Tibial nerve (tissue), 4 donors: Measurements from ENCODE around the gene CUX1. TPM values are rescaled to one million over a fixed set of nuclear protein-coding genes. Genes with fewer than 3 reads are reported as not detected.

Experiments used
- DNase-seq, 2 donors: peaks; one replicate each; pipeline ENCODE4 v3.0.0-alpha.2; 2019; ENCODE audit warnings: low spot score in 2 of 2
- H3K27ac ChIP-seq, 4 donors: fragments of 200-600 bp; sonication (generic) in 3 of 4; one replicate each; pipeline ENCODE4 v1.5.1; 2017 to 2019; ENCODE audit warnings: mild to moderate bottlenecking in 1 of 4
- H3K27me3 ChIP-seq, 2 donors: fragments of 200-600 bp; sonication (generic) in 1 of 2; one replicate each; pipeline versions ENCODE4 v1.5.1 to v1.6.0; 2017 to 2019
- H3K36me3 ChIP-seq, 3 donors: fragments of 200-600 bp; sonication (generic); one replicate each; pipeline ENCODE4 v1.5.1; 2018 to 2019
- H3K4me1 ChIP-seq, 4 donors: fragments of 200-600 bp; sonication (generic) in 3 of 4; one replicate each; pipeline ENCODE4 v1.5.1; 2017 to 2019
- H3K4me3 ChIP-seq, 4 donors: fragments of 200-600 bp; sonication (generic) in 3 of 4; one replicate each; pipeline ENCODE4 v1.5.1; 2017 to 2019; ENCODE audit warnings: mild to moderate bottlenecking in 1 of 4, moderate library complexity in 1 of 4
- H3K9me3 ChIP-seq, 4 donors: fragments of 200-600 bp; sonication (generic) in 3 of 4; one replicate each; pipeline ENCODE4 v1.5.1; 2017 to 2019
- CTCF ChIP-seq, 5 experiments: fragments of 200-600 bp in 3 of 5; fragments of 450-650 bp in 2 of 5; sonication (generic) in 3 of 5; IDR thresholded peaks; one replicate each; pipeline ENCODE4 v1.5.1; 2016 to 2019; ENCODE audit warnings: antibody characterized with exemption in 5 of 5, mild to moderate bottlenecking in 3 of 5, moderate library complexity in 2 of 5
- EP300 ChIP-seq, 2 donors: sonication (generic); formaldehyde crosslinking; IDR thresholded peaks; one replicate each; pipeline ENCODE4 v1.6.1; 2017; ENCODE audit warnings: antibody characterized with exemption in 2 of 2, mild to moderate bottlenecking in 1 of 2
- POLR2A ChIP-seq, 2 donors: fragments of 450-650 bp; IDR thresholded peaks; one replicate each; pipeline ENCODE4 v1.6.1; 2017; ENCODE audit warnings: antibody characterized with exemption in 2 of 2, mild to moderate bottlenecking in 2 of 2, moderate library complexity in 2 of 2
- WGBS, 2 donors: methylation state at CpG; one replicate each; pipeline ENCODE4 v1.1.5; 2018; 5-methylcytosine and 5-hydroxymethylcytosine counted together
- total RNA-seq, 4 donors: library from RNA; depleted of rRNA; stranded (reverse); fragments of >200 nt; gene quantifications; one replicate each; pipeline ENCODE4 v1.1.0, GENCODE V29; 2016

The CUX1 gene, protein sequence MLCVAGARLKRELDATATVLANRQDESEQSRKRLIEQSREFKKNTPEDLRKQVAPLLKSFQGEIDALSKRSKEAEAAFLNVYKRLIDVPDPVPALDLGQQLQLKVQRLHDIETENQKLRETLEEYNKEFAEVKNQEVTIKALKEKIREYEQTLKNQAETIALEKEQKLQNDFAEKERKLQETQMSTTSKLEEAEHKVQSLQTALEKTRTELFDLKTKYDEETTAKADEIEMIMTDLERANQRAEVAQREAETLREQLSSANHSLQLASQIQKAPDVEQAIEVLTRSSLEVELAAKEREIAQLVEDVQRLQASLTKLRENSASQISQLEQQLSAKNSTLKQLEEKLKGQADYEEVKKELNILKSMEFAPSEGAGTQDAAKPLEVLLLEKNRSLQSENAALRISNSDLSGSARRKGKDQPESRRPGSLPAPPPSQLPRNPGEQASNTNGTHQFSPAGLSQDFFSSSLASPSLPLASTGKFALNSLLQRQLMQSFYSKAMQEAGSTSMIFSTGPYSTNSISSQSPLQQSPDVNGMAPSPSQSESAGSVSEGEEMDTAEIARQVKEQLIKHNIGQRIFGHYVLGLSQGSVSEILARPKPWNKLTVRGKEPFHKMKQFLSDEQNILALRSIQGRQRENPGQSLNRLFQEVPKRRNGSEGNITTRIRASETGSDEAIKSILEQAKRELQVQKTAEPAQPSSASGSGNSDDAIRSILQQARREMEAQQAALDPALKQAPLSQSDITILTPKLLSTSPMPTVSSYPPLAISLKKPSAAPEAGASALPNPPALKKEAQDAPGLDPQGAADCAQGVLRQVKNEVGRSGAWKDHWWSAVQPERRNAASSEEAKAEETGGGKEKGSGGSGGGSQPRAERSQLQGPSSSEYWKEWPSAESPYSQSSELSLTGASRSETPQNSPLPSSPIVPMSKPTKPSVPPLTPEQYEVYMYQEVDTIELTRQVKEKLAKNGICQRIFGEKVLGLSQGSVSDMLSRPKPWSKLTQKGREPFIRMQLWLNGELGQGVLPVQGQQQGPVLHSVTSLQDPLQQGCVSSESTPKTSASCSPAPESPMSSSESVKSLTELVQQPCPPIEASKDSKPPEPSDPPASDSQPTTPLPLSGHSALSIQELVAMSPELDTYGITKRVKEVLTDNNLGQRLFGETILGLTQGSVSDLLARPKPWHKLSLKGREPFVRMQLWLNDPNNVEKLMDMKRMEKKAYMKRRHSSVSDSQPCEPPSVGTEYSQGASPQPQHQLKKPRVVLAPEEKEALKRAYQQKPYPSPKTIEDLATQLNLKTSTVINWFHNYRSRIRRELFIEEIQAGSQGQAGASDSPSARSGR (N-terminal part only)
- total RNA-seq: 100 to 1,000 TPM in 1 of 4 donors, 10 to 100 TPM in 3; 74.5 to 104 (median 84.3) TPM

- H3K4me1 ChIP-seq: peaks cover 0 to 50% (median 12%) of the 10 kb centered on the region in 4 donors
- WGBS, 2 donors: 24% methylated on average over 21 to 25 of the region's 49 CpGs
- no peaks in the 10 kb centered on the region for H3K36me3 ChIP-seq
- no peaks in the 10 kb centered on the region for H3K9me3 ChIP-seq
- H3K27me3 ChIP-seq: no peaks in the 10 kb centered on the region
- peak within 1 kb of the TSS; percentile 70 to 96 (median 77) for H3K27ac ChIP-seq
- TF ChIP-seq EP300 (IDR thresholded peaks at IDR 0.05) (no peak), CTCF (IDR thresholded peaks at IDR 0.05) (peak in 1 of 5 experiments; percentile 23)
- H3K4me3 ChIP-seq: peak within 1 kb of the TSS; percentile 65 to 97 (median 78)
- no peak for DNase-seq
Measured at GRCh38 chr7:101817471-101818286, at the start of gene CUX1. TSS of gene CUX1 (plus strand) at chr7:101817626. CDS start at chr7:101817640, 14 bp downstream.

DNA sequence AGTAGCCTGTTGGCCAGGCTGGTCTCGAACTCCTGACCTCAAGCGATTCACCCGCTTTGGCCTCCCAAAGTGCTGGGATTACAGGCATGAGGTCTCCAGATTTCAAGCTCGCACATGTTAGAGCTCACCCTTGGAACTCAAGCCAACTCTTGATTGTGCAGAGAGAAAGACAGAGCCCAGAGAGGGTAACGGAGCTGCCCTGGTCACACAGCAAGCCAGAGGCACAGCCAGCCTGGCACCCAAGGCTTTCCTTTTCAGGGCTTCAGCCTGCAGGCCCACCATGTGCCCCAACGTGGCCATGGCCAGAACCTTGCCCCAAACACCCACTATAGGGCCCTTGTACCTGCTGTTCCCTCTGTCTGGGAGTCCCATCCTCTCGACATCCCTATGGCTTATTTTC is 49.1 kb upstream of the CUX1 start:
- WGBS, 2 donors: 93% methylated on average over 7 of the region's 7 CpGs
- H3K36me3 ChIP-seq: no peaks in the 10 kb centered on the region

GRCh38 chr7:101770466-101770865 is 47.0 kb upstream of the CUX1 start:
- Histone ChIP-seq H3K4me3 (no peak overlapping the region), H3K27ac (no peak overlapping the region), H3K4me1 (no peaks in the 10 kb centered on the region), H3K27me3 (peaks cover 0 to 4% of the 10 kb centered on the region in 2 donors), H3K9me3 (no peaks in the 10 kb centered on the region), H3K36me3 (no peaks in the 10 kb centered on the region)
- no peak for TF ChIP-seq POLR2A (IDR thresholded peaks at IDR 0.05)
- TF ChIP-seq CTCF (IDR thresholded peaks at IDR 0.05): no peak
- no peak for TF ChIP-seq EP300 (IDR thresholded peaks at IDR 0.05)
- DNase-seq: no peak
- WGBS, 2 donors: 92 to 100% methylated on average over 4 of the region's 4 CpGs

More for the DNA sequence above, 49.1 kb upstream of the CUX1 start:
- no peaks in the 10 kb centered on the region for H3K4me1 ChIP-seq
- no peaks in the 10 kb centered on the region for H3K9me3 ChIP-seq
- TF ChIP-seq POLR2A (IDR thresholded peaks at IDR 0.05): no peak
- TF ChIP-seq CTCF (IDR thresholded peaks at IDR 0.05): no peak
- no peak for TF ChIP-seq EP300 (IDR thresholded peaks at IDR 0.05)
- DNase-seq: no peak
- no peaks in the 10 kb centered on the region for H3K27me3 ChIP-seq
- no peak overlapping the region for H3K4me3 ChIP-seq
- H3K27ac ChIP-seq: no peak overlapping the region

- whole genome bisulfite sequencing, 2 donors: 44 to 51% methylated on average over 4 of the region's 4 CpGs
- no peak for DNase-seq
- Histone ChIP-seq H3K4me1 (no peaks in the 10 kb centered on the region), H3K36me3 (no peaks in the 10 kb centered on the region), H3K27ac (no peak overlapping the region), H3K4me3 (no peak overlapping the region), H3K27me3 (peaks cover 0 to 4% of the 10 kb centered on the region in 2 donors), H3K9me3 (no peaks in the 10 kb centered on the region)
- no peak for TF ChIP-seq CTCF (IDR thresholded peaks at IDR 0.05)
- TF ChIP-seq POLR2A (IDR thresholded peaks at IDR 0.05): no peak
- no peak for TF ChIP-seq EP300 (IDR thresholded peaks at IDR 0.05)
Measured at GRCh38 chr7:101772508-101773211, 44.8 kb upstream of the CUX1 start.
